Adrenal gland (tissue), 12 donors: Measurements from ENCODE around the gene TOP2B. TPM values are rescaled to one million over a fixed set of nuclear protein-coding genes. Genes with fewer than 3 reads are reported as not detected.

Source experiments
- DNase-seq, 7 donors: peaks; one replicate each; pipeline ENCODE4 v3.0.0-alpha.2; 2019 to 2020
- H3K27ac ChIP-seq, 5 donors: fragments of 200-600 bp; sonication (generic) in 4 of 5; 1 replicate in 3 of 5; 2 replicates in 2 of 5; pipeline versions ENCODE4 v1.5.1 to v1.8.0; 2016 to 2020; ENCODE audit warnings: mild to moderate bottlenecking in 1 of 5
- H3K27me3 ChIP-seq: fragments of 200-600 bp; 2 replicates; pipeline ENCODE4 v1.8.0; 2021
- H3K36me3 ChIP-seq, 2 donors: fragments of 200-600 bp; replicated peaks in 1 of 2; 1 replicate in 1 of 2; 2 replicates in 1 of 2; pipeline versions ENCODE4 v1.5.1 to v1.8.0; 2018 to 2022
- H3K4me1 ChIP-seq, 2 donors: fragments of 200-600 bp; replicated peaks in 1 of 2; 1 replicate in 1 of 2; 2 replicates in 1 of 2; pipeline versions ENCODE4 v1.5.1 to v1.8.0; 2018 to 2021
- H3K4me3 ChIP-seq, 4 donors: fragments of 200-600 bp; sonication (generic) in 3 of 4; one replicate each; pipeline ENCODE4 v1.5.1; 2016 to 2018
- H3K9me3 ChIP-seq, 3 donors: fragments of 200-600 bp; sonication (generic) in 1 of 3; replicated peaks in 1 of 3; 1 replicate in 2 of 3; 2 replicates in 1 of 3; pipeline versions ENCODE4 v1.5.1 to v1.8.0; 2016 to 2021
- POLR2A ChIP-seq, 2 donors: fragments of 450-650 bp; IDR thresholded peaks; one replicate each; pipeline ENCODE4 v1.6.1; 2017; ENCODE audit warnings: antibody characterized with exemption in 2 of 2, mild to moderate bottlenecking in 2 of 2, moderate library complexity in 1 of 2
- WGBS, 4 donors: extraction: QIAGEN DNeasy Blood & Tissue Kit in 2 of 4; methylation state at CpG; one replicate each; pipeline versions ENCODE4 v1.1.5 to v1.1.7; 2013 to 2017; 5-methylcytosine and 5-hydroxymethylcytosine counted together
- intact Hi-C, 2 donors: fragments of 100-400 bp; cut with DNase I; formaldehyde crosslinking; loops; one replicate each; pipeline versions ENCODE4 v1.14.1 to v1.15.0; 2022 to 2023
- polyA plus RNA-seq, 3 donors: library from polyadenylated mRNA; stranded (reverse); fragments of 200-250 nt in 2 of 3; fragments of 350-450 nt in 1 of 3; fragmentation: Illumina TruSeq in 1 of 3; extraction: RNeasy Lipid Tissue Mini Kit (QIAGEN cat#74804) in 1 of 3; gene quantifications; one replicate each; pipeline ENCODE4 v1.2.3, GENCODE V29; 2013 to 2014
- total RNA-seq, 9 donors: library from RNA; depleted of rRNA in 4 of 9; stranded (reverse); fragments of >200 nt in 4 of 9; fragments of 120-200 nt in 1 of 9; fragmentation: NEBNext Ultra II Directional in 1 of 9; extraction: Animal tissue kit (Norgen Biotek cat#: 25700) in 1 of 9; gene quantifications; one replicate each; pipeline versions ENCODE4 v1.1.0 to v1.2.4, GENCODE V29; 2013 to 2023
- TF ChIP-seq, protein P1 (sequence below), 6 experiments: fragments of 450-650 bp in 4 of 6; fragments of 200-600 bp in 2 of 6; sonication (generic) in 1 of 6; IDR thresholded peaks; 1 replicate in 5 of 6; 2 replicates in 1 of 6; pipeline versions ENCODE4 v1.5.1 to v1.8.0; 2016 to 2021; ENCODE audit warnings: antibody characterized with exemption in 6 of 6, mild to moderate bottlenecking in 2 of 6, moderate library complexity in 1 of 6
- donor health status: healthy with polysubstance abuse.
- donor health status: Bipolar disorder and iron deficiency.
- donor health status: DM: yes; HTN: yes; CAD: no.
- donor health status: DM: no; HTN: no; CAD: no.
- donor health status: DM: no; HTN: no; CAD: no.
- donor health status: DM: yes; HTN: yes; CAD: no.

TOP2B gene
- total and polyA plus RNA-seq, 12 donors = 33.7 to 108 (median 73.5) TPM

DNA sequence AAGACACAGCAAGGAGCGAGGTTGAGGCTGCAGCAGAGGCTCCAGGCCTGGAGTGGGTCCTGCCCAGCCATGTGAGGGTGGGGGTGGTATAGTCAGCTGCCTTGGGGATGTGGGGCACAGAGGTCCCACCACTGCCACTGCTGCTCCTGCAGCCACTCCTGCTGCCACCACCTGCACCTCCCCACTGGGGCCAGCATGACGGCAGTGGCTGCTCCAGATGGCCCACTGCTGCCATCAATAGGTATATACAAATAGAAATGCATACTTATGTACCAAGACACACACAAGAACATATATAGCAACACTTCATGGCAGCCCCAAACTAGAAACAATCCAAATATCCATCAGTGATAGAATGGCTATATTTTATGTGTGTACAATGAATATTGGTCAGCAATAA is 10.0 kb upstream of the TOP2B start:
- no peak for TF ChIP-seq POLR2A (IDR thresholded peaks at IDR 0.05)
- TF ChIP-seq, protein P1, sequence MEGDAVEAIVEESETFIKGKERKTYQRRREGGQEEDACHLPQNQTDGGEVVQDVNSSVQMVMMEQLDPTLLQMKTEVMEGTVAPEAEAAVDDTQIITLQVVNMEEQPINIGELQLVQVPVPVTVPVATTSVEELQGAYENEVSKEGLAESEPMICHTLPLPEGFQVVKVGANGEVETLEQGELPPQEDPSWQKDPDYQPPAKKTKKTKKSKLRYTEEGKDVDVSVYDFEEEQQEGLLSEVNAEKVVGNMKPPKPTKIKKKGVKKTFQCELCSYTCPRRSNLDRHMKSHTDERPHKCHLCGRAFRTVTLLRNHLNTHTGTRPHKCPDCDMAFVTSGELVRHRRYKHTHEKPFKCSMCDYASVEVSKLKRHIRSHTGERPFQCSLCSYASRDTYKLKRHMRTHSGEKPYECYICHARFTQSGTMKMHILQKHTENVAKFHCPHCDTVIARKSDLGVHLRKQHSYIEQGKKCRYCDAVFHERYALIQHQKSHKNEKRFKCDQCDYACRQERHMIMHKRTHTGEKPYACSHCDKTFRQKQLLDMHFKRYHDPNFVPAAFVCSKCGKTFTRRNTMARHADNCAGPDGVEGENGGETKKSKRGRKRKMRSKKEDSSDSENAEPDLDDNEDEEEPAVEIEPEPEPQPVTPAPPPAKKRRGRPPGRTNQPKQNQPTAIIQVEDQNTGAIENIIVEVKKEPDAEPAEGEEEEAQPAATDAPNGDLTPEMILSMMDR (IDR thresholded peaks at IDR 0.05) = no peak
- Histone ChIP-seq H3K36me3 (no peaks in the 10 kb centered on the region), H3K4me3 (no peak overlapping the region), H3K27ac (no peak overlapping the region), H3K9me3 (peaks cover 0 to 7% (median 0%) of the 10 kb centered on the region in 3 donors), H3K27me3 (no peaks in the 10 kb centered on the region), H3K4me1 (no peaks in the 10 kb centered on the region)
- intact Hi-C loops = no loop called here
- DNase-seq = no peak
- 78 to 100% (median 87%) methylated on average over 1 to 2 of the region's 2 CpGs for WGBS, 4 donors

DNA sequence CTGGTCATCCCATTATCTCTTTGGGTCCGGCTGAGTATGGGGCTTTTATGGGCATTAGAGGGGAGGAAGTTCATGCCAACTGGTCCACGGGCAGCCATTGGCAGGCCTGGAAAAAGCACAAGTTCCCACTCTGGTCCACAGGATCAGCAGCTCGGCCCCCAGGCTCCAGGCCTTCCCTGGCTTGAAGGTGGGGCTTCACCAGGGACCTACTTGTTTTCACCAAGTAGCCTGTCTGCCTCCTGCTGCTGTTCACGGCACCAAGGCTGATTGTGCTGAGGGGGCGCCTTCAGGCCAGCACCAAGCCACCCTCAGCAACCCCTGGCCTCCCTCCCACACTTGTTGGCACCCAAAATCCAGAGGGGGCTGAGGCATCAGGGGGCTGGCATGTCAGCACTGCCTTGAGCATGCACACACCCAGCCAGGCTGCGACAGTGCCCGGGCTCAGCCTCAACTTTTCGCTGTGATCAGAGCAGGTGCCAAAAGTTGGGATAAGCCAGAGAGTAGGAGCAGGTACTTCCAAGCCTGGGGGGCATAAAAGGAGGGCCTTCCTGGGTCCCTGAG is 9.1 kb upstream of the TOP2B start:
- 85 to 100% (median 93%) methylated on average over 6 to 8 of the region's 8 CpGs for WGBS, 4 donors
- intact Hi-C loops = no loop called here
- Histone ChIP-seq H3K9me3 (peaks cover 0 to 5% (median 0%) of the 10 kb centered on the region in 3 donors), H3K27ac (no peak overlapping the region), H3K27me3 (no peaks in the 10 kb centered on the region), H3K36me3 (no peaks in the 10 kb centered on the region), H3K4me3 (no peak overlapping the region), H3K4me1 (no peaks in the 10 kb centered on the region)
- no peak for DNase-seq
- TF ChIP-seq POLR2A (IDR thresholded peaks at IDR 0.05) = no peak
- TF ChIP-seq, protein P1 (IDR thresholded peaks at IDR 0.05) = no peak

DNA sequence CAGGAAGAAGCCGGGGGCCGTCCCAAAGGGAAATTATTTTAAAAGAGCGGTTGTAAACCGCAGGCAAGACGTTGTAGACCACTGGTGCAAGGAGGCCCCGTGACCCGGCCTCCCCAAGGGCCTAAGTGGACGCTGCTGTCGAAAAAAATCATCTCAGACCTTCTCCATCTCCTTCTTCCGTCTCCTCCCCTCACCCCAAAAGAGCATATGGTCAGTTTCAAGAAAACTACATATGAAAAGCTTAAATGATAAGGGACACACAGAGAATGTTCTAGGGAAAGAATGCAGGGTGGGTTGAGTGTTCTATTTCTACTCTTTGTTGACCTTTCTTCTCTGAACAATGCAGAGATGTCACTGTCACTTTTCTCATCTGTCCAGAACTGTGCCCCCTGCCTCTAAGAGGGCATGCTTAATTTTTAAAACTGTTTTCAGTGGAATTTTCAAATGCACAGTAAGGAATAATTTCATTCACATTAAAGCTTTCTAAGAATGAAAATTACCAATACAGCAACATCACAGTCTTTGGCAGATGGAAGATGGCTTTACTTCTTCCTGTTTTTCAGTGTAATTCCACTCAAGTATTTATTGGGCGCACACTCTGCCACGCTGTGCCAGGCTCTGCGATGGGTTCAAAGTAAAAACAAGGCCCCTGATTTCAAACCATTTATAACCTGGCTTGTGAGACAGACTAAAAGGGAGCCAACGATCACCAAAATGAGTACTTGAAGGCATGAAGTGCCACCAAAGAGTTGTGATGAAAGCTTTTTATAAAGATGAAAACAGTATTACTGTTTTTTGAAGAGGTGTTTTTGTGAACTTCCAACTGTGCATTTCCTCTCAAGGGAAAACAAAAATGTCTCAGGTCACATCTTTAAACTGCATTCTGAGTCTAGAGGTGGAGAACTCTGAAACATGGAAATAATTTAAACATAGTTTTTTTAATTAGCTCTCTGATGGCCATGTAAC is 891 bp upstream of the TOP2B start:
- Histone ChIP-seq H3K36me3 (no peaks in the 10 kb centered on the region), H3K9me3 (no peaks in the 10 kb centered on the region), H3K27ac (peak overlapping the region in 4 of 5 donors; percentile 91 to 99 (median 96)), H3K27me3 (no peaks in the 10 kb centered on the region), H3K4me3 (peak overlapping the region in 2 of 4 donors; percentile 68 to 87), H3K4me1 (peaks cover 20 to 33% of the 10 kb centered on the region in 2 donors)
- 16 to 21% (median 20%) methylated on average over 14 of the region's 14 CpGs for WGBS, 4 donors
- no peak for TF ChIP-seq POLR2A (IDR thresholded peaks at IDR 0.05)
- TF ChIP-seq, protein P1 (IDR thresholded peaks at IDR 0.05) = no peak
- no peak for DNase-seq
- intact Hi-C loops = loop anchor here in 1 of 2 donors (10.0 kb wide), 1 partner anchor 119 kb away; the partner anchor contains the start of gene NGLY1
